Measurements from ENCODE around the gene LLGL1.

Gene LLGL1

GRCh38 chr17:18253947-18254821, 28.7 kb downstream of the LLGL1 start:
- no peak for DNase-seq

GRCh38 chr17:18254888-18255649, 29.6 kb downstream of the LLGL1 start:
- no peak for DNase-seq

- no peak for DNase-seq
Observed at GRCh38 chr17:18256351-18256750, 30.9 kb downstream of the LLGL1 start.

- DNase-seq: no peak
Observed at GRCh38 chr17:18256776-18257175, 31.3 kb downstream of the LLGL1 start.

- DNase-seq: peak; percentile 21
Observed at GRCh38 chr17:18257268-18257981, 32.0 kb downstream of the LLGL1 start.

- no peak for DNase-seq
Observed at GRCh38 chr17:18257982-18258355, 32.5 kb downstream of the LLGL1 start.

GRCh38 chr17:18258356-18259038, 33.1 kb downstream of the LLGL1 start, which contains the start of gene FLII:
Gene FLII (minus strand): TSS chr17:18258738. CDS start chr17:18258690, 48 bp downstream.
- no peak for DNase-seq

- no peak for DNase-seq
Observed at GRCh38 chr17:18259621-18260331, 34.3 kb downstream of the LLGL1 start.

- peak; percentile 76 for DNase-seq
Observed at GRCh38 chr17:18260332-18261145, 35.1 kb downstream of the LLGL1 start, which contains the start of gene MIEF2. Gene MIEF2 (plus strand): TSS chr17:18260662. CDS start chr17:18262721, 2,059 bp downstream.

- no peak for DNase-seq
Observed at GRCh38 chr17:18261146-18261515, 35.7 kb downstream of the LLGL1 start.

GRCh38 chr17:18261659-18262058, 36.2 kb downstream of the LLGL1 start:
- no peak for DNase-seq

- no peak for DNase-seq
Observed at GRCh38 chr17:18262111-18262510, 36.7 kb downstream of the LLGL1 start.

- DNase-seq: no peak
Observed at GRCh38 chr17:18262641-18263040, 37.2 kb downstream of the LLGL1 start.

- no peak for DNase-seq
Observed at GRCh38 chr17:18263885-18264682, 38.6 kb downstream of the LLGL1 start.

GRCh38 chr17:18267366-18267765, 41.9 kb downstream of the LLGL1 start:
- no peak for DNase-seq

GRCh38 chr17:18267927-18268711, 42.7 kb downstream of the LLGL1 start:
- no peak for DNase-seq

- no peak for DNase-seq
Observed at GRCh38 chr17:18270046-18270931, 44.9 kb downstream of the LLGL1 start.

GRCh38 chr17:18277076-18277475, 51.6 kb downstream of the LLGL1 start:
- DNase-seq: no peak
